ELF-1 (cell line): ENCODE results near the gene ADNP2.

Source experiments
- DNase-seq: peaks from one replicate; pipeline ENCODE4 v3.0.0-alpha.2; 2016; ENCODE audit warnings: low read depth, low spot score

The ADNP2 gene

DNA sequence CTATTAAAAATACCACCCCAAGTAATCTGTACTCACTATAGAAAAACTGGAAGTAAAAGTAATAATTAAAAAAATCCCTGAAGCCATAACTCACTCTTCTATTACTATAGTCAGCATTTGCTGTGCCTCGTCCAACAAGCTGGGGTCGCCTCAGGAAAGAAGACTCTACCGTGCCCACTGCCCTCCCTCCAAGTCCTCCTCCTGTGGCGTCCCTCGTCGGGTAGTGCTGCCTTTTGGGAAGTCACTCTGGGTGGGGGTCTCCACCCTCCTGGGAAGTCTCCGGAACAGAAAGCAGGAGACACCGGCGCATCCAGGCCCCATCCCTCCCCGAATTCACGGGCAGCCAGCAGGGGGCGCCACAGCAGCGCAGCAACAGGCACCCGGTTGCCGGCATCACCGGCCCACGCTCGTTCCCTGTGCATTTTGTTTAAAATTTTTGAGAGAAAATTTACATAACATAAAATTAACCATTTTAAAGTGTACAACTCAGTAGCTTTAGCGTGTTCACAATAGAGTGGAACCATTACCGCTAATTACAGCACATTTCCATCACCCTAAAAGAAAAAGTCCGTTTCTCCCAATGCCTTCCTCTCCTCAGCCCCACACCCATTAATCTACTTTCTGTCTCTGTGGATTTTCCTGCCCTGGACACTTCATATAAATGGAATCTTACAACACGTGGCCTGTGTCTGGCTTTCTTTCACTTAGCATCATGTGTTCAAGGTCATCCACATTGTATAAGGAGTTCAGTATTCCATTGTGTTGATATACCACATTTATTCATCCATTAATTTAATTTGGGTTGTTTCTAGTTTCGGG, 62.2 kb downstream of the ADNP2 start:
- peak; percentile 64 for DNase-seq

GRCh38 chr18:80172056-80172455, 63.0 kb downstream of the ADNP2 start:
- DNase-seq, result no peak

GRCh38 chr18:80173060-80173459, 64.0 kb downstream of the ADNP2 start:
- no peak for DNase-seq

- DNase-seq, result no peak
These were observed 66.6 kb downstream of the ADNP2 start for GRCh38 chr18:80175451-80176204.

DNA sequence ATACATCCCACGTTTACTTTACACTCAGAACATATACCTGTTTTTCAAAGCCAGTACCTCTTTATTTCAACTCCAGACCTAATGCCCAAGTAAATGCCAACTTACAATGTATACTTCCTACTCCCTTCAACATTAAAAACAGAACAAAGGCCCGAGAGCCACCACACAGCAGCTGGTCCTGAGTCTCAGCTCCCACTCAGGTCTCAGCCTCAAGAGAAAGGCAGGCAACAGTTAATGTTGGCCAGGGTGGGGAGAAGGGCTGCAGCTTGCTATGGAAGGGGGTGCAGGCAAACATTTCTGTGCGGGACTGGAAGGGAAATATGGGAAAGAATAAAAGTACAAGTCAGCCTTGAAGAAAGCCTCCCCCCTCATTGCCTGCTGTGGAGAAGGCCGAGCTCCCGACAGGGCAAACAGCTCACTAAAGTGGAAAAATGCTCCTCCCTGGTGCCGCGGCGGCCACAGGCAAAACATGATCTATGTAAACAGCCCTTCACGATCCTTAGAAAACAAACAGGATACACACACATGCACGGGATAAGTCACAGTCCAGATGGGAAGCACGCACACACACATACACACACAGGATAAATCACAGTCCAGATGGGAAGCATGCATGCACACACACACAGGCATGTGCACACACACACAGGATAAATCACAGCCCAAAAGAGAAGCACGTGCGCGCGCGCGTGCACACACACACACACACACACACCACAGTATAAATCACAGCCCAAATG, 67.4 kb downstream of the ADNP2 start:
- no peak for DNase-seq

GRCh38 chr18:80177128-80177527, 68.1 kb downstream of the ADNP2 start:
- no peak for DNase-seq

DNA sequence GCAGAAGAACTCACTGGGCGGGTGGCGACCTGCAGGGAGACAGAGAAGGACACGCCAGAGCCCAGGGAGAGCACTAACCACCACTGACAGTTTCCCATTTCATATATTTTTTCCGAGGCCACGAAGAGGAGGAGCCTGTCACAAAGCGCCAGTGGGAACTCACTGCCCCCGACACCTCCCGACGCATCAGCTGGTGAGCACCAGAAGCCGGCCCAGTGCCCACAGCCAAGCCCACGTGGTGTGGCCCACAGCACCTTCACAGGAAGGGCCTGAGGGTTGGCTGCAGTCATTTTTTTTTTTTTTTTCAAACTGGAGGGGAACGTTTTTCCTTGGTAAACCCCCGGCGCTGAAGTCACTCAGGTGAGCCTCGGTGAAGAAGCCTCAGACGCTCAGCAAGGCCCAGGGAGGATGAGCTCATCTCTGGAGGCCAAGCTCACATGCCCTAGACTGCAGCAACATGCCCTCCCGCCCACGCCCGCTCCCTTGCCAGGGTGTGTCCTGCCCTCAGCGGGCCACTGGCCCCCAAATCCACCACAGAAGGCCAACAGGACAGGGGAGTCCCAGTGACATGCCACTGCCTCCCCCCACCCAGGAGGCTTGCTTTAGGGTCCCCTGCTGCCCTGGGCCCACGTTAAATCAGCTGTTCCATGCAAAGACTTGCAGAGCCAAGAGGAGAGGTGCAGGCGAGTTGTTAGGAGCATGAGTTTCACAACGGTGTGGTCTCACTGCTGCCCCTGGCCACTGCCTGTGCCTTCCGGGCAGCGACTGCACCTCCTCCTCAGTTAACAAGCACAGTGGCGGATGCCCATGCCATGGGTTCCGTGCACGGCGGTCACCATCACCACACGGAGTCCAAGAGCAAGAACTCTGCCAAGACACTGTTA, 70.1 kb downstream of the ADNP2 start:
- no peak for DNase-seq

GRCh38 chr18:80179857-80180558, 70.9 kb downstream of the ADNP2 start:
- DNase-seq, result no peak

- no peak for DNase-seq
These were observed 71.9 kb downstream of the ADNP2 start for GRCh38 chr18:80180778-80181564.

DNA sequence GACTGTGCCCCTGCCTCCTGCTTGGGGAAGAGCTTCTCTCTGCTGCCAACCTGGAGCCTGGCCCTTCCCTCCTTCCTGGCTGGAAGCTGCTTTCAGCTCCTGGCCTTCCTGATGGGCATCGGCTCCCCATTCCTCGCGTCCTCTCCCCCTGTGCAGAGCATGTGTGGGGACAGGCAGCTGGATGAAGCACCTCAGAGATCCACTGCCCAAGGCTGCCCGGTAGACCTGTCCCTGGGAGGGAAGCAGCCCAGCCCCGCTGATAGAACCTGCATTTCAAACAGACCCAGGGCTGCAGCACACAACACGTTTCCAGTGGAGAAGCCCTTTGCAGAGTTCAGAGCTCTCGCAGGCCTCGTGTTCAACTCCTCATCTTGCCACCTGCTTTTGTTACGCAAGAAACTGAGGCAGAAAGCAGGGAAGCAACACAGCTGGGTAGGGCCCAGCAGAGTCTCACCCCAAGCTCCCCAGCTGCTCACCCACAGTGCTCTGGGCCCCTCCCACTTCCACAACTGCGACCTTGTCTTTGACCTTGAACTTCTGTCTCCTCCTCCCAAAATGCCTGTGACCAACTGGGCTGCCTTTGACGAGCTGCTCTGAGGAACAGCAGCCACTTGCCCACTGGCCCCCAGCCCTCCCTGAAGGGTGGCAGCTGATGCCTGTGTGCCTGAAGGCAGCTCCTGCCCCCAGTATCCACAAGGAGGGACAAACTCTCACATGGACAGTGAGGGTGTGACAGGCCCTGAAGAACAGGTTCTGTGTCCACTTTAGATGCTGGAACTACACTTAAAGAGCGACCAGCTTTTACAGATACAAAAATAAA, 72.8 kb downstream of the ADNP2 start:
- no peak for DNase-seq

DNA sequence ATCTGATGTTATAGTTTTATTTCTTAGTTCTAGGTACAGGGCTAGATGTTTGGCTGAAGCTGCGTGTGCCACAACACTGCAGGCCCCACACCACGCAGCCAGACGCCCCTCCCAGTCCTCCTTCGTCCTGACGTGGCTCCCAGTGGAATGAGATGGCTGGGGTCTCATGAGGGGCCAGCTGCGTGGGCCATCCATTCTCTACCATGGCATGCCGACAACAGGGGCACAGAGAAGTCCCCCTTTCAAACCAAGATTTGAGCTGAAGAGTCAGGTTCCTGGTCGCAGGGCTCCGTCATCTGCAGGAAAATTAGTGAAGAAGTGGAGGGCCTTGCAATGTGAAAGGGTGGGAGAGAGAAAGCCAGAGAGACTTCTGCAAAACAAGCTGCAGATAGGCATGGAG, 73.8 kb downstream of the ADNP2 start:
- DNase-seq, result no peak

DNA sequence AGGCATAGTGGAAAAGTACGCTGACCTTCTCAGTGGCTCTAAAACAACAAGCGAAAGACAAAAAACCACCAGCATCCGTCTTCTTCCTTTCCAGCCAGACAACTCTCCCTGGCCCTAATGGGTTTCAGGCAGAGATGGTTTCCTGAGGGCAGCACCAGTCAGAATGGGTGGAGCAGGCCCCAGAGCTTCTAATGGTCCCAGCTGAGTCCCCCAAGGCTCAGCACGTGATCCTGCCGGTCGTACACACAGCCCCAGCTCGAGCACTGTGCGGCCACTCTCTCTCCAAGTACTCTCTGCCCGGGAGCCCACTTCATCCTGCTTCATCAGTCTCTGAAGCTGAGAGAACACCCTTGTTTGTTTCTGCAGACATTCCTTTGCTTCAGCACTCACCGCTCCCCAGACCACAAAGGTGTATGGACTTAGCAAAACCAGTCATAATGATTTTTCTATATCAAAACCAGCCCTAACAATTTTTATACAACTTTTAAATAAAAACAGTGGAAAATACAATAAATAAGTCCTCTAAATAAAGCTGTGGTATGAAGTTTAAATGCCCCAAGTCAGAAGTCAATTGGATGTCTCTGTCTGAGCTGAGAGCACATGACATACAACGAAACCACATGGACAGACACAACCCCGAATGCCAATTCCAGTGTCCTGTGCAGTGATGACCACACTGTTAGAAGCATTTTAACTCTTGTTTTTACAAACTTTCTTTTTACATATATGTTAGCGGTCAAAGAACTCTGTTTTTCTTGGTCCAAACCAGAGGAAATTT, 74.4 kb downstream of the ADNP2 start:
- no peak for DNase-seq

DNA sequence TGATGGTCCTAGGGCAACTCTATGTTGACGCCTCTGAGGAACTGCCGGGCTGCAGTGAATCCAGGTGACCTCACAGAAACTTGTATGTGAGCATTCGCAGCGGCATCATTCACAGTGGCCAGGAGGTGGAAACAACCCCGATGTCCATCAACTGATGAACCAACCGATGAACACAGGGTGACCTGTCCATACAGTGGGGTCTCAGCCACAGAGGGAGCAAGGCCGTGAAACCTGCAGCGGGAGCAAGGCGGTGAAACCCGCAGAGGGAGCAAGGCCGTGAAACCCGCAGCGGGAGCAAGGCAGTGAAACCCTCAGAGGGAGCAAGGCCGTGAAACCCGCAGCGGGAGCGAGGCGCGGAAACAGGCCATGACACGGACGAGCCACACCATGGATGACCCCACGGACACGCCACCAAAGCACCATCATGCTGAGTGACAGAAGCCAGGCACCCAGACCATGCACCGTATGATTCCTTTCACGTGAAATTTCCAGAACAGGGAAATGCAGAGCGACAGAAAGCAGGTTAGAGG, 75.2 kb downstream of the ADNP2 start:
- no peak for DNase-seq

DNA sequence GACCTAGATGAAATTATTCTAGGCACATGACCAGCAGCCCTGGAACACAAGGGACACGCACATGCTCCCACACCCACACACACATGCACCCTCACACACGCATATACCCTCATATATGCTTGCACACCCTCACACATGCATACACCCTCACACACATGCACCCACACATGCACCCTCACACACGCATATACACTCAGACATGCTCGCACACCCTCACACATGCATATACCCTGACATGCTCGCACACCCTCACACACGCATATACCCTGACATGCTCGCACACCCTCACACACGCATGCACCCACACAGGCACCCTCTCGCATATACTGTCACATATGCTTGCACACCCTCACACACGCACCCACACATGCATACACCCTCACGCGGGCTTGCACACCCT, 76.5 kb downstream of the ADNP2 start:
- no peak for DNase-seq

GRCh38 chr18:80187956-80188642, 79.0 kb downstream of the ADNP2 start:
- no peak for DNase-seq

GRCh38 chr18:80188643-80189530, 79.8 kb downstream of the ADNP2 start:
- DNase-seq, result no peak

DNA sequence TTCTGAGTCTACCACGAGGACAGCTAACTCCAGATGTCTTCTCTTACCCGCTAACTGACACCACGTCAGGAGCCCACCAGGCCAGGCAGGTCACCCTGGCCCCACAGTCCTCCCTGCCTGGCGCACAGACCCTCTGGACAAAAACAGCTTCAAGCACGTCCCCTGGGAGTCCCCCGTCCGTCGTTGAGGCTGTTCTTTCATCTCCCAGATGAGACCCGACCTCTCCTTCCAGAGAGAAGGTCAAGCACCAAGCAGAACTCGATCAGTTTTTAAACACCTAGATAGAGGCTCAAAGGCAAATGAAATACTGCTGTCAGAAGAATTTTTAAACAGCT, 80.4 kb downstream of the ADNP2 start:
- no peak for DNase-seq
